Measurements from ENCODE around the gene ZFAND6.
"Not testable (repeated sequence)": the region's sequence is repeated elsewhere in the genome, so short reads cannot be mapped to it uniquely, and the experiment has no call there.

The ZFAND6 gene

DNA sequence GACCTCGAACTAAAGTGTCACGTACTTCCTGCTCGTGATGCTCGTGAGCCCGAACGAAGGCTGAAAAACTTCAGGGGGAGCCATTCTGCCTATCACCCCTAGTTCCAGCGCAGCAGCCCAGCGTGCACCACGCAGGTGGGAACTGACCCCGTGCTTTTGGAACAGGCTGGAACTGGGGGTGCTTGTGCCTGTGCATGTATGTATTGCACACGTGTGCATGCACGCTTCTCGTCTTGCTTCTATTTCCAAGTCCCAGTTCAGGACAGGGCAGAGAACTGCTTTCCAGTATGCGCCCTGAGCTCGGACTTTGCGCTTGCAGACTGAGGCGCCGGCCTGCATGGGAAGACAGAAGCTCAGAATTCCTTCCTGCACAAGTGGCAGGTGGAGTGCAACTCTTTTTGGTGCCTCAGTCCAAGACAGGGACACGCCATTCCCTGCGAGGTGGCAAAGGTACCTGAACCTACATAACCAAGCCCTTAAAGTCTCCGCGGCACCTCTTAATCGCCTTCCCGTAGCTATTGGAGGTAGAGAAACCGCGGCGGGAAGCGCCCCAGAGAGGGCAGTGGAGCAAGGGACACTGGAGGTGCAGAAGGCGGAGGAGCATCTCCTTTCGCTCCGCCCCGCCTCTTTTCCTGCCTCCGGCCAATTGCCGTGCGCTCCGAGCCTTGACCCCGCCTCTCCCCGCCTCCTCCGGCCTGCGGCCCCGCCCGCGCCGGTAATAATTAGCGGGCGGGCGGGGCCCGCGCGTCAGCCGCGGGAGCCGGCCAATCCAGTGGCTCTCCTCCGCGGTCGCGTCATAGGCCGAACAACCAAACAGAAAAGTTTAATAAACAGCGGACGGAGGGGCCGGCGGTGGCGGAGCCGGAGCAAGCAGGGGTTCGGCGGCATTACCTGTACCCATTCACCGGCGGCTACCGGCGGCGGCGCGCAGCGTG lies at the start of gene ZFAND6:
Gene ZFAND6 (plus strand): TSS at position 826 of the 935 bp plus-strand sequence. CDS start 60,669 bp downstream, outside the sequence.
- Histone ChIP-seq H3K4me1 (ENCODE audit: low read depth, poor library complexity, severe bottlenecking) (peaks cover 55% of the 10 kb centered on the region), H2AFZ (ENCODE audit: low read depth) (peak within 1 kb of the TSS; percentile 88)
- TF ChIP-seq, protein P1, sequence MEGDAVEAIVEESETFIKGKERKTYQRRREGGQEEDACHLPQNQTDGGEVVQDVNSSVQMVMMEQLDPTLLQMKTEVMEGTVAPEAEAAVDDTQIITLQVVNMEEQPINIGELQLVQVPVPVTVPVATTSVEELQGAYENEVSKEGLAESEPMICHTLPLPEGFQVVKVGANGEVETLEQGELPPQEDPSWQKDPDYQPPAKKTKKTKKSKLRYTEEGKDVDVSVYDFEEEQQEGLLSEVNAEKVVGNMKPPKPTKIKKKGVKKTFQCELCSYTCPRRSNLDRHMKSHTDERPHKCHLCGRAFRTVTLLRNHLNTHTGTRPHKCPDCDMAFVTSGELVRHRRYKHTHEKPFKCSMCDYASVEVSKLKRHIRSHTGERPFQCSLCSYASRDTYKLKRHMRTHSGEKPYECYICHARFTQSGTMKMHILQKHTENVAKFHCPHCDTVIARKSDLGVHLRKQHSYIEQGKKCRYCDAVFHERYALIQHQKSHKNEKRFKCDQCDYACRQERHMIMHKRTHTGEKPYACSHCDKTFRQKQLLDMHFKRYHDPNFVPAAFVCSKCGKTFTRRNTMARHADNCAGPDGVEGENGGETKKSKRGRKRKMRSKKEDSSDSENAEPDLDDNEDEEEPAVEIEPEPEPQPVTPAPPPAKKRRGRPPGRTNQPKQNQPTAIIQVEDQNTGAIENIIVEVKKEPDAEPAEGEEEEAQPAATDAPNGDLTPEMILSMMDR (conservative IDR thresholded peaks at IDR 0.05; ENCODE audit: low read depth, low read length) = no peak

DNA sequence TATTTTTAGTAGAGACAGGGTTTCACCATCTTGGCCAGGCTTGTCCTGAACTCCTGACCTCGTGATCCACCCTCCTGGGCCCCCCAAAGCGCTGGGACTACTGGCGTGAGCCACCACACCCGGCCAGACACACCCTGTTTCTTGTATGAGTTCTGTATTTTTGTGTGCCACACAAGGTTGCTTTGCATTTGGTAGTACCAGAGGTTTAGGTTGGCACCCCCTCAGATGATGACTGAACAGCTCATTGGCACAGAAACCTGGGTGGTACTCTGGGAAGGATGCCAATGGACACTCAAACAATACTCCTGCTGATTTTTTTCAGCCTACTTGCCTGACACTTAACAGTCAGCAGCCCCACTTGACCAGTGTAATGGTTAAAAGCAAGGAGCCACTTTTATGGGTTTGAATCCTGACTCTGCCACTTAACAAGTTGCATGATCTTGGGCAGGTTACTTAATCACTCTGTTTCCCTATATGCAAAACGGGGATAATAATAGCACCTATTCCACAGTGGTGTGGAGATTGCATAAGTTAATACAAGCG lies 49.3 kb upstream of the ZFAND6 start:
- Histone ChIP-seq H4K20me1 (ENCODE audit: insufficient read depth) (no peaks in the 10 kb centered on the region), H3K4me3 (IDR thresholded peaks at IDR 0.05; ENCODE audit: insufficient read depth, low read depth, low read length) (no peak overlapping the region), H3K27ac (no peak overlapping the region), H3K36me3 (ENCODE audit: insufficient read depth) (no peaks in the 10 kb centered on the region), H3K4me1 (ENCODE audit: low read depth, poor library complexity, severe bottlenecking) (no peaks in the 10 kb centered on the region), H2AFZ (ENCODE audit: low read depth) (no peak overlapping the region), H3K79me2 (ENCODE audit: insufficient read depth, low read depth) (no peaks in the 10 kb centered on the region), H3K9ac (no peak overlapping the region), H3K4me2 (no peak overlapping the region), H3K27me3 (ENCODE audit: insufficient read depth, low read depth) (no peaks in the 10 kb centered on the region)
- TF ChIP-seq, protein P1 (conservative IDR thresholded peaks at IDR 0.05; ENCODE audit: low read depth, low read length) = no peak

More for the DNA sequence above, at the start of gene ZFAND6:
- Histone ChIP-seq H3K79me2 (ENCODE audit: insufficient read depth, low read depth) (peaks cover 37% of the 10 kb centered on the region), H3K9ac (peak within 1 kb of the TSS; percentile 76), H3K27ac (peak within 1 kb of the TSS; percentile 84), H3K4me3 (IDR thresholded peaks at IDR 0.05; ENCODE audit: insufficient read depth, low read depth, low read length) (no peak within 1 kb of the TSS), H4K20me1 (ENCODE audit: insufficient read depth) (no peaks in the 10 kb centered on the region), H3K27me3 (ENCODE audit: insufficient read depth, low read depth) (no peaks in the 10 kb centered on the region), H3K36me3 (ENCODE audit: insufficient read depth) (no peaks in the 10 kb centered on the region), H3K4me2 (peak within 1 kb of the TSS; percentile 64)

DNA sequence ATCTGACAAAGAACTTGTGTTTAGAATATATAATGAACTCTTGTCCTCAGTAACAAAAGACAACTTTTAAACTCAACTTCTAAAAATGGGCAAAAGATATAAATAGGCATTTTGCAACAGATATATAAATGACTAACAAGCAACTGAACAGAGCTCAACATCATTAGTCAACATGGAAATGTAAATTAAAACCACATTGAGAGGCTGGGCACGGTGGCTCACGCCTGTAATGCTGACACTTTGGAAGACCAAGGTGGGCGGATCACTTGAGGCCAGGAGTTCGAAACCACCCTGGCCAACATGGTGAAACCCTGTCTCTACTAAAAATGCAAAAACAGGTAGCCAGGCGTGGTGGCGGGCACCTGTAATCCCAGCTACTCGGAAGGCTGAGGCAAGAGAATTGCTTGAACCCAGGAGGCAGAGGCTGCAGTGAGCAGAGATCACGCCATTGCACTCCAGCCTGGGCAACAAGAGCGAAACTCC lies 48.4 kb upstream of the ZFAND6 start:
- not testable (repeated sequence) for H3K36me3 ChIP-seq (ENCODE audit: insufficient read depth); H3K27me3 ChIP-seq (ENCODE audit: insufficient read depth, low read depth); H3K4me2 ChIP-seq; H3K9ac ChIP-seq; H4K20me1 ChIP-seq (ENCODE audit: insufficient read depth); H2AFZ ChIP-seq (ENCODE audit: low read depth); H3K27ac ChIP-seq; H3K79me2 ChIP-seq (ENCODE audit: insufficient read depth, low read depth); H3K4me1 ChIP-seq (ENCODE audit: low read depth, poor library complexity, severe bottlenecking); H3K4me3 ChIP-seq (IDR thresholded peaks at IDR 0.05; ENCODE audit: insufficient read depth, low read depth, low read length)

DNA sequence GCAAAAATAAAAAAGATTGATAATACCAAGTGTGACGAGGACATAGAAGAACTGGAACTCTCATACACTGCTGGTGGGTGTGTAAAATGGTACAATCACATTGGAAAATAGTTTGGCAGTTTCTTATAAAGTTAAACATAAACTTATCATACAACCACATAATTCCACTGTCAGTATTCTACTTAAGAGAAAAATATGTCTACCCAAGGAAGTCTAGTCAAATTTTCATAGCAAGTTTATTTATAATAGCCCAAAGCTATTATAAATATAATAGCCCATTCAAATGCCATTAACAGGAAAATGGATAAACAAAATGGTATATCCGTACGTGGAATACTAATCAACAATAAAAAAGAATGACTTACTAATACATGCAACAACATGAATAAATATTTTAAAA lies 47.9 kb upstream of the ZFAND6 start:
- no peak overlapping the region for H2AFZ ChIP-seq (ENCODE audit: low read depth)
- no peak overlapping the region for H3K4me3 ChIP-seq (IDR thresholded peaks at IDR 0.05; ENCODE audit: insufficient read depth, low read depth, low read length)
- no peak overlapping the region for H3K9ac ChIP-seq
- TF ChIP-seq, protein P1 (conservative IDR thresholded peaks at IDR 0.05; ENCODE audit: low read depth, low read length) = no peak
- H3K79me2 ChIP-seq (ENCODE audit: insufficient read depth, low read depth) = no peaks in the 10 kb centered on the region
- no peaks in the 10 kb centered on the region for H3K27me3 ChIP-seq (ENCODE audit: insufficient read depth, low read depth)
- H3K4me2 ChIP-seq = no peak overlapping the region
- no peak overlapping the region for H3K27ac ChIP-seq
- H4K20me1 ChIP-seq (ENCODE audit: insufficient read depth) = no peaks in the 10 kb centered on the region
- no peaks in the 10 kb centered on the region for H3K4me1 ChIP-seq (ENCODE audit: low read depth, poor library complexity, severe bottlenecking)
- no peaks in the 10 kb centered on the region for H3K36me3 ChIP-seq (ENCODE audit: insufficient read depth)

All from KMS-11 (cell line).